Right lobe of liver (tissue), 4 donors: ENCODE results near the gene EEIG2.

Source experiments
- CTCF ChIP-seq, 4 donors: fragments of 200-600 bp in 3 of 4; fragments of 450-650 bp in 1 of 4; IDR thresholded peaks; one replicate each; pipeline versions ENCODE4 v1.5.1 to v1.8.0; 2016 to 2022; ENCODE audit warnings: antibody characterized with exemption in 4 of 4, mild to moderate bottlenecking in 2 of 4
- POLR2A ChIP-seq: fragments of 450-650 bp; IDR thresholded peaks from one replicate; pipeline ENCODE4 v1.6.1; 2017; ENCODE audit warnings: antibody characterized with exemption, mild to moderate bottlenecking
- donor health status: DM: no; HTN: no; CAD: no.
- donor health status: DM: no; HTN: no; CAD: no.
- donor health status: DM: no; HTN: yes; CAD: no.

DNA sequence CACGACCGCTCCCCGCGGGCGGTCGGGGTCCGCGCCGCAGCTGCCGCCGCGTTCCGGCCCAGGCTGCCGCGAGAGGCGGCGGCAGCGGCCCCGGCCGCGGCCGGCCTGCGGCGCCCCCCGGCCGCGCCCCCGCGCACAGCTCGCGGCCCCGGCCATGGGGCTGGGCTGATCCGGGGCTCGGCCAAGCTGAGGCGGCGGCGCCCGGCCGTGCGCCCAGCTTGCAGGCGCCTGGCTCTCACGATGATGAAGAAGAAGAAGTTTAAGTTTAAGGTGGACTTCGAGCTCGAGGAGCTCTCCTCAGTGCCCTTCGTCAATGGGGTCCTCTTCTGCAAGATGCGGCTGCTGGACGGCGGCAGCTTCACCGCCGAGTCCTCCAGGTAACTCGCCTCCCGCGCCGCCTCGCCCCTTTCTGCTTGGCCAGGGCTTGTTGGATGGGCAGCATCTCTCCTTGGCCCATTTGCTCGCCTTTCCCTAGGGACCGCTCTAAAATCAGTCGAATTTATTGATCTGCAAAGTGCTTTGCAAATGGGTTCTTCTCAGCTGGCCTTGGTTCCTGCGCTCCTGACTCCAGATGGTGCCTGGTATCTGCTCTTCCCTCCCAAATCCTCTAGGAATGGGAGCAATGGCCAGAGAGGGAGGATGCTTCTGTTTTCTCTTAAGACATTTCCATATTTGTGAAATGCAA is 431 bp downstream of the EEIG2 start:
- TF ChIP-seq CTCF (IDR thresholded peaks at IDR 0.05): no peak
- TF ChIP-seq POLR2A: no peak
